Measurements from ENCODE around the gene VWA5B1. TPM values are rescaled to one million over a fixed set of nuclear protein-coding genes. Genes with fewer than 3 reads are reported as not detected.

VWA5B1 gene
- total RNA-seq, 4 donors from 2014 or later, result 0.69 TPM; not detected in 3

DNA sequence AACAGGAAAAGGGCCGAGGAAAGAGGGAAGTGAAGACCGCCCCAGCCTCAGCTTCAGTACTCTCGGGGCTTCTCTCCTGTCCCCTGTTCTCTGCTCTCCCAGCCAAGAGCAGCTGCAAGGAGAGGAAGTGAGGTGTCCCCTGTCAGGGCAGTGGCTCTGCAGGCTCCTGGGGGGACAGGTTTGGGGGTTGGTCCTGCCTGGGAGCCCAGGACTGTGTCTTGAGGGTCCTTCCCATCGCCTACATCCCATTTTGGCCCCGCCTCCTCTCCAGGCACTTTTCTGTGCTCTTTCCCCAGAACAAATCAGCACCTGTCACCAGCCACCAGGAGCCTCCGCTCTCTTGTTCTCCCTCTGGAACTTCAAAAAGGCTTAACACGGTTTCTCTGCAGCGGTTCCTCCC, 82.6 kb downstream of the VWA5B1 start:
- intact Hi-C loops (cut with DNase I; ENCODE audit: low total_unique reads), result loop anchor here (10.0 kb wide), 1 partner anchor 122 kb away; no protein-coding TSS in a partner anchor
- peaks cover 0 to 5% of the 10 kb centered on the region in 2 donors for H3K27me3 ChIP-seq
- TF ChIP-seq, protein P1, sequence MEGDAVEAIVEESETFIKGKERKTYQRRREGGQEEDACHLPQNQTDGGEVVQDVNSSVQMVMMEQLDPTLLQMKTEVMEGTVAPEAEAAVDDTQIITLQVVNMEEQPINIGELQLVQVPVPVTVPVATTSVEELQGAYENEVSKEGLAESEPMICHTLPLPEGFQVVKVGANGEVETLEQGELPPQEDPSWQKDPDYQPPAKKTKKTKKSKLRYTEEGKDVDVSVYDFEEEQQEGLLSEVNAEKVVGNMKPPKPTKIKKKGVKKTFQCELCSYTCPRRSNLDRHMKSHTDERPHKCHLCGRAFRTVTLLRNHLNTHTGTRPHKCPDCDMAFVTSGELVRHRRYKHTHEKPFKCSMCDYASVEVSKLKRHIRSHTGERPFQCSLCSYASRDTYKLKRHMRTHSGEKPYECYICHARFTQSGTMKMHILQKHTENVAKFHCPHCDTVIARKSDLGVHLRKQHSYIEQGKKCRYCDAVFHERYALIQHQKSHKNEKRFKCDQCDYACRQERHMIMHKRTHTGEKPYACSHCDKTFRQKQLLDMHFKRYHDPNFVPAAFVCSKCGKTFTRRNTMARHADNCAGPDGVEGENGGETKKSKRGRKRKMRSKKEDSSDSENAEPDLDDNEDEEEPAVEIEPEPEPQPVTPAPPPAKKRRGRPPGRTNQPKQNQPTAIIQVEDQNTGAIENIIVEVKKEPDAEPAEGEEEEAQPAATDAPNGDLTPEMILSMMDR (IDR thresholded peaks at IDR 0.05), result no peak

GRCh38 chr1:20373764-20374163, 83.1 kb downstream of the VWA5B1 start:
- no peaks in the 10 kb centered on the region for H3K36me3 ChIP-seq
- H3K4me1 ChIP-seq, result no peaks in the 10 kb centered on the region
- intact Hi-C loops (cut with DNase I; ENCODE audit: low total_unique reads), result loop anchor here (10.0 kb wide), 1 partner anchor 121 kb away; no protein-coding TSS in a partner anchor
- TF ChIP-seq, protein P1 (IDR thresholded peaks at IDR 0.05), result no peak
- no peak overlapping the region for H3K4me3 ChIP-seq
- H3K9me3 ChIP-seq, result no peaks in the 10 kb centered on the region
- H3K27ac ChIP-seq, result no peak overlapping the region
- no peak for DNase-seq
- peaks cover 0 to 5% of the 10 kb centered on the region in 2 donors for H3K27me3 ChIP-seq

More for the DNA sequence above, 82.6 kb downstream of the VWA5B1 start:
- no peak overlapping the region for H3K4me3 ChIP-seq
- no peaks in the 10 kb centered on the region for H3K36me3 ChIP-seq
- no peaks in the 10 kb centered on the region for H3K4me1 ChIP-seq
- no peaks in the 10 kb centered on the region for H3K9me3 ChIP-seq
- no peak for DNase-seq
- H3K27ac ChIP-seq, result no peak overlapping the region

DNA sequence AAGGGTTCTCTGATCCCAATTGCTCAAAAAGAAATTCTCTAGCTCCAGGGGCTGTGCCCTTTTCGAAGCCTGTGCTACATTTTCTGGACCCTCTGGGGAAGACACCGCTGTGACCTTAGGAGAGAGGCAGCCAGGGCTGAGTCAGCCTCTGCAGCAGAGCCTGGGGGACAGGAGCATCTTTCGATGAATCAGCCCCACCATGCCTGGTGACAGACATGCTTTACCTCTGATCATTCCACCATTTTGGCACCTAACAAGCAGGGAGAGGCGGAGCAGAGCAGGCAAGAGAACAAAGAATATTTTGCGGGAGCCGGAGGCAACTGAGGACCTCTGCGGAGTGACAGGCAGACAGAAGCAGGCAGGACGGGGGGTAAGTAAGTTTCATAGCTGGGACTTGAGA, 84.9 kb downstream of the VWA5B1 start:
- DNase-seq, result no peak
- intact Hi-C loops (cut with DNase I; ENCODE audit: low total_unique reads), result loop anchor here (10.0 kb wide), 1 partner anchor 119 kb away; no protein-coding TSS in a partner anchor

DNA sequence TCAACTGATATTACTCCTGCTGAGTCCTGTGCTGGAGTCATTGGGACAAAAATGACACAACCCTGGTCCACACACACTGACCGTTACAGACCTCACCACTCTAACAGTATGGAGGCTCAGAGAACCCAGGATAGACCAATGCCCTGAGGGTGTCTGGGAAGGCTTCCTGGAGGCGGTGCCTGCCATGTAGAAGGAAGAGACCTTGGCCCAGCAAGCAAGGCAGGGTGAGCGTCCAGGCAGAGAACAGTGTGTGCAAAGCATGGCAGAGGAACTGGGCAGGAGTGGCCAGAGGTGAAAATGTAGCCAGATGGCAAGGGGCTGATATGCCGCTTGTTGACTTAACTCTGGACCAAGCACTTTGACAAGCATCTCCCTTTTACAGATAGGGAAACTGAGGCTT, 85.5 kb downstream of the VWA5B1 start:
- H3K9me3 ChIP-seq, result no peaks in the 10 kb centered on the region
- H3K27me3 ChIP-seq, result peaks cover 0 to 5% of the 10 kb centered on the region in 2 donors
- TF ChIP-seq POLR2A (IDR thresholded peaks at IDR 0.05), result no peak
- TF ChIP-seq, protein P1 (IDR thresholded peaks at IDR 0.05), result no peak
- H3K4me3 ChIP-seq, result no peak overlapping the region
- no peak overlapping the region for H3K27ac ChIP-seq
- intact Hi-C loops (cut with DNase I; ENCODE audit: low total_unique reads), result loop anchor here (10.0 kb wide), 1 partner anchor 119 kb away; no protein-coding TSS in a partner anchor
- DNase-seq, result no peak
- H3K4me1 ChIP-seq, result no peaks in the 10 kb centered on the region
- no peaks in the 10 kb centered on the region for H3K36me3 ChIP-seq

More for the DNA sequence above, 84.9 kb downstream of the VWA5B1 start:
- TF ChIP-seq, protein P1 (IDR thresholded peaks at IDR 0.05), result no peak
- TF ChIP-seq POLR2A (IDR thresholded peaks at IDR 0.05), result no peak
- Histone ChIP-seq H3K36me3 (no peaks in the 10 kb centered on the region), H3K9me3 (no peaks in the 10 kb centered on the region), H3K27ac (no peak overlapping the region), H3K27me3 (peaks cover 0 to 5% of the 10 kb centered on the region in 2 donors), H3K4me1 (no peaks in the 10 kb centered on the region), H3K4me3 (no peak overlapping the region)

DNA sequence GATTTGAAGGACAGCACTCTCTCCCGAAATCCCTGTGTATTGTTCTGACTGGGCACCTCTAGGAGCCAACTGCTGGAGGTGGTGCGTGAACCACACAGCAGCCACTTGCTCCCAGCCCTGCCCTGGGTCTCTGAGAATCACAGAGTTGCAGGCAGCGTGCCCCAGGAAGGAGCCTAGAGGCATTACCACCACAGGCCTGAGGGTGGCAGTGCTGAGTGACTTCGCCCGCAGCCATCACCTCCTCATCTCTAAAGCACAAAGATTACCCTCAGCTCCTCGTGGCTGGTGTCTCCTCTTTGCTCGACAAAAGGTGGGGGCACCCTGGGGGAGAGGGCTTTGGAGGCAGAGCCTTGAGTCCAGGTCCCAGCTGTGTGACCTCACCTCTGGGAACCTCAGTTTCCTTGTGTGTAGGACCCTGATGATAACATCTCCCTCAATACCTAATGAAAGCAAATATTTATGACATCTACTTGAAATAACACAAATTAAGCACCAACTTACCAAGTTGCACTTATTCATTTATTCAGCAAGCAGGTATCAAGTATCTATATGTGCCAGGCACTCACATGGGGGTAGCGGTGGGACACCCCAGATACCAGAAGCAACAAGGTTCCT, 86.3 kb downstream of the VWA5B1 start:
- Histone ChIP-seq H3K9me3 (no peaks in the 10 kb centered on the region), H3K36me3 (no peaks in the 10 kb centered on the region), H3K27ac (no peak overlapping the region), H3K4me1 (no peaks in the 10 kb centered on the region), H3K27me3 (no peaks in the 10 kb centered on the region), H3K4me3 (no peak overlapping the region)
- intact Hi-C loops (cut with DNase I; ENCODE audit: low total_unique reads), result loop anchor here (10.0 kb wide), 1 partner anchor 118 kb away; no protein-coding TSS in a partner anchor
- peak in 1 of 2 donors; percentile 34 for DNase-seq
- TF ChIP-seq POLR2A (IDR thresholded peaks at IDR 0.05), result no peak
- TF ChIP-seq, protein P1 (IDR thresholded peaks at IDR 0.05), result peak; percentile 50 to 64 (median 57)

Data from uterus (tissue), 4 donors.